Lung (tissue), 12 donors: ENCODE results near the gene ETFBKMT. TPM values are rescaled to one million over a fixed set of nuclear protein-coding genes. Genes with fewer than 3 reads are reported as not detected.
"Not testable (repeated sequence)": the region's sequence is repeated elsewhere in the genome, so short reads cannot be mapped to it uniquely, and the experiment has no call there.

ENCODE experiments used
- ATAC-seq: fragments of 200-7000 bp; cut with Tn5 transposase; one replicate; pipeline ENCODE4 v1.9.1; 2020; ENCODE audit warnings: moderate number of reproducible peaks; ENCODE audit not compliant: insufficient read depth, low FRiP score
- DNase-seq, 3 donors: peaks; one replicate each; pipeline ENCODE4 v3.0.0-alpha.2; 2013 to 2017
- H3K27ac ChIP-seq, 2 donors: one replicate each; pipeline ENCODE4 v1.5.1; 2013; ENCODE audit warnings: mild to moderate bottlenecking in 2 of 2, moderate library complexity in 2 of 2, control low read depth in 1 of 2, inconsistent platforms in 1 of 2, low read depth in 1 of 2, low read length in 1 of 2
- H3K27me3 ChIP-seq, 3 donors: one replicate each; pipeline ENCODE4 v1.5.1; 2013; ENCODE audit warnings: low read length in 2 of 3; ENCODE audit not compliant: control insufficient read depth in 3 of 3, insufficient read depth in 3 of 3
- H3K36me3 ChIP-seq, 4 donors: one replicate each; pipeline ENCODE4 v1.5.1; 2013; ENCODE audit warnings: low read length in 4 of 4, mild to moderate bottlenecking in 1 of 4, moderate library complexity in 1 of 4; ENCODE audit not compliant: control insufficient read depth in 4 of 4, insufficient read depth in 4 of 4
- H3K4me1 ChIP-seq, 5 donors: one replicate each; pipeline ENCODE4 v1.5.1; 2013; ENCODE audit warnings: low read length in 5 of 5, mild to moderate bottlenecking in 2 of 5, moderate library complexity in 1 of 5; ENCODE audit not compliant: control insufficient read depth in 5 of 5, insufficient read depth in 5 of 5
- H3K4me3 ChIP-seq: one replicate; pipeline ENCODE4 v1.5.1; 2013; ENCODE audit warnings: mild to moderate bottlenecking, control low read depth, moderate library complexity
- H3K9ac ChIP-seq, 2 donors: one replicate each; pipeline ENCODE4 v1.5.1; 2013; ENCODE audit warnings: low read length in 2 of 2, control low read depth in 1 of 2; ENCODE audit not compliant: insufficient read depth in 1 of 2
- H3K9me3 ChIP-seq, 4 donors: one replicate each; pipeline ENCODE4 v1.5.1; 2013; ENCODE audit warnings: low read length in 3 of 4, mild to moderate bottlenecking in 1 of 4, moderate library complexity in 1 of 4; ENCODE audit not compliant: control insufficient read depth in 4 of 4, insufficient read depth in 3 of 4
- WGBS, 2 donors: extraction: QIAGEN DNeasy Blood & Tissue Kit; methylation state at CpG; one replicate each; pipeline ENCODE4 v1.1.7; 2013; 5-methylcytosine and 5-hydroxymethylcytosine counted together
- polyA plus RNA-seq, 2 donors: library from polyadenylated mRNA; stranded (reverse); fragments of 200-250 nt; gene quantifications; one replicate each; pipeline ENCODE4 v1.2.1, GENCODE V29; 2013
- total RNA-seq, 2 donors: library from RNA; depleted of rRNA in 1 of 2; stranded (reverse); fragments of >200 nt in 1 of 2; gene quantifications; one replicate each; pipeline ENCODE4 v1.2.1, GENCODE V29; 2014 to 2021
- TF ChIP-seq, protein P1 (sequence below): IDR thresholded peaks from 2 replicates; pipeline ENCODE4 v1.5.1; 2012; ENCODE audit warnings: mild to moderate bottlenecking; ENCODE audit errors: control extremely low read depth, extremely low read depth
- donor health status: control.
- donor health status: control.
- donor health status: Bipolar disorder and iron deficiency.
- donor health status: healthy.
- donor health status: DM: yes; HTN: yes; CAD: no.

Gene ETFBKMT
- total and polyA plus RNA-seq, 4 donors: 1.3 to 3.9 (median 2.8) TPM

DNA sequence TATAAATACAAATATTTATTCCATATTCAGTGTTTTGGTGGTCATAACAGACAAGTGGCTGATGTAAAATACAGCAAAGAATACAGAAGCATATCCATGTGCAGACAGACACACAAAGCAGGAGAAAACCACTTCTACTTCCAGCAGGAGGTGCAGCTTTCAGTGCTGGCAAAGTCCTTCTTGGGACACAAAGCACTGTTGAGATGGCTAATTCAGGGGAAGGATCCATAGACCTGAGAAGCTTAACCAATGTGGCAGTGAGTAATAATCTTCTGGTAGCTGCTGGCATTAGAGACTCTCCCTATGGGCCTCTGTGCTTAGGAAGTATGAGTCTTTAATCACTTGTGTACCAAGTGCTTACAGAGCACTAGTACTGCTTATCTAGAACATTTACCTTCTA, 42.6 kb downstream of the ETFBKMT start:
- Histone ChIP-seq H3K36me3 (peaks cover 0 to 8% (median 5%) of the 10 kb centered on the region in 4 donors), H3K27me3 (no peaks in the 10 kb centered on the region), H3K9ac (no peak overlapping the region), H3K4me3 (no peak overlapping the region), H3K9me3 (no peaks in the 10 kb centered on the region), H3K27ac (no peak overlapping the region), H3K4me1 (peaks cover 0 to 1% (median 0%) of the 10 kb centered on the region in 5 donors)
- ATAC-seq (no peak), DNase-seq (no peak)
- TF ChIP-seq, protein P1, sequence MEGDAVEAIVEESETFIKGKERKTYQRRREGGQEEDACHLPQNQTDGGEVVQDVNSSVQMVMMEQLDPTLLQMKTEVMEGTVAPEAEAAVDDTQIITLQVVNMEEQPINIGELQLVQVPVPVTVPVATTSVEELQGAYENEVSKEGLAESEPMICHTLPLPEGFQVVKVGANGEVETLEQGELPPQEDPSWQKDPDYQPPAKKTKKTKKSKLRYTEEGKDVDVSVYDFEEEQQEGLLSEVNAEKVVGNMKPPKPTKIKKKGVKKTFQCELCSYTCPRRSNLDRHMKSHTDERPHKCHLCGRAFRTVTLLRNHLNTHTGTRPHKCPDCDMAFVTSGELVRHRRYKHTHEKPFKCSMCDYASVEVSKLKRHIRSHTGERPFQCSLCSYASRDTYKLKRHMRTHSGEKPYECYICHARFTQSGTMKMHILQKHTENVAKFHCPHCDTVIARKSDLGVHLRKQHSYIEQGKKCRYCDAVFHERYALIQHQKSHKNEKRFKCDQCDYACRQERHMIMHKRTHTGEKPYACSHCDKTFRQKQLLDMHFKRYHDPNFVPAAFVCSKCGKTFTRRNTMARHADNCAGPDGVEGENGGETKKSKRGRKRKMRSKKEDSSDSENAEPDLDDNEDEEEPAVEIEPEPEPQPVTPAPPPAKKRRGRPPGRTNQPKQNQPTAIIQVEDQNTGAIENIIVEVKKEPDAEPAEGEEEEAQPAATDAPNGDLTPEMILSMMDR: no peak

DNA sequence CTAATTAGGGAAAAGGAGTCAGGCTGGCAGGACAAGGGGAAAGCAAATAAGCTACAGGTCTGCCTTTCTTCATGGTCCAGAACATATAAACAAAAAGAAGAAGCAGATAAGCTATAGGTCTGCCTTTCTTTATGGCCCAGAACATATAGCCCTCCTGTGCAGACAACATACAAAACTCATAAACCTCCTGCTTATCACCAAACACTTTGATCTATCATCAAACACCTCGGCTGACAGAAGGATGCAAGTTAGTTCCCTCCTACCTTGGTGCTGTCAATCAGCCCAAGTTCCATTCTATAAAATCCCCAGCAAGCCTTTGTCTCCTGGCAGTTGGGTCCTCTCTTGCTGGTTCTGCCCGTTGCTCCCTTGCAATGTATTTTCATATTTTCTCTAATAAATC, 46.1 kb downstream of the ETFBKMT start:
- DNase-seq (no peak), ATAC-seq (no peak)
- no peaks in the 10 kb centered on the region for H3K27me3 ChIP-seq
- H3K4me1 ChIP-seq: peaks cover 0 to 1% (median 0%) of the 10 kb centered on the region in 5 donors
- H3K9me3 ChIP-seq: peaks cover 0 to 4% (median 0%) of the 10 kb centered on the region in 4 donors
- no peak overlapping the region for H3K4me3 ChIP-seq
- WGBS, 2 donors: 83% methylated on average over 2 of the region's 2 CpGs
- H3K36me3 ChIP-seq: peaks cover 0 to 11% (median 6%) of the 10 kb centered on the region in 4 donors
- TF ChIP-seq, protein P1: no peak
- H3K9ac ChIP-seq: no peak overlapping the region
- no peak overlapping the region for H3K27ac ChIP-seq

DNA sequence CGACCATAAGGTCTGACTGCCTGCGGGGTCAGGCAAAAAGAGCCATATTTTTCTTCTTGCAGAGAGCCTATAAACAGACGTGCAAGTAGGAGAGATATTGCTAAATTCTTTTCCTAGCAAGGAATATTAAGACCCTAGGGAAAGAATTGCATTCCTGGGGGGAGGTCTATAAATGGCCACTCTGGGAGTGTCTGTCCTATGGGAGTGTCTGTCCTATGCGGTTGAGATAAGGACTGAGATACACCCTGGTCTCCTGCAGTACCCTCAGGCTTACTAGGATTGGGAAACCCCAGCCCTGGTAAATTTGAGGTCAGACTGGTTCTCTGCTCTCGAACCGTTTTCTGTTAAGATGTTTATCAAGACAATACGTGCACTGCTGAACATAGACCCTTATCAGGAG, 48.6 kb downstream of the ETFBKMT start:
- not testable (repeated sequence) for H3K27me3 ChIP-seq, DNase-seq, H3K9ac ChIP-seq, H3K36me3 ChIP-seq, H3K9me3 ChIP-seq, H3K27ac ChIP-seq, ATAC-seq, H3K4me3 ChIP-seq, H3K4me1 ChIP-seq
- WGBS, 2 donors: 92 to 95% methylated on average over 7 of the region's 7 CpGs

GRCh38 chr12:31710021-31710818, 50.7 kb downstream of the ETFBKMT start:
- ATAC-seq (no peak), DNase-seq (no peak)
- no peaks in the 10 kb centered on the region for H3K4me1 ChIP-seq
- TF ChIP-seq, protein P1: no peak
- no peak overlapping the region for H3K27ac ChIP-seq
- peaks cover 0 to 4% (median 0%) of the 10 kb centered on the region in 4 donors for H3K9me3 ChIP-seq
- 71 to 79% methylated on average over 3 of the region's 3 CpGs for WGBS, 2 donors
- peaks cover 0 to 7% (median 5%) of the 10 kb centered on the region in 4 donors for H3K36me3 ChIP-seq
- no peak overlapping the region for H3K9ac ChIP-seq
- H3K4me3 ChIP-seq: no peak overlapping the region
- H3K27me3 ChIP-seq: no peaks in the 10 kb centered on the region
